HepG2 (cell line): ENCODE data around the gene OPN1SW. TPM values are rescaled to one million over a fixed set of nuclear protein-coding genes. Genes with fewer than 3 reads are reported as not detected.

Source experiments
- ATAC-seq: fragments of 200-7000 bp; cut with Tn5 transposase; 3 replicates; pipeline ENCODE4 v1.9.1; 2020; ENCODE audit warnings: mild to moderate bottlenecking, moderate library complexity
- BruUV-seq: library from RNA; stranded (reverse); fragments of 400-500 nt; replicated peaks from 2 replicates; lab custom pipeline; 2021; lab: Mats Ljungman, UMichigan
- CTCF ChIA-PET: fragments of 300-600 bp; formaldehyde crosslinking; extraction: SDS; loops from one replicate; lab custom pipeline; 2021; ENCODE audit warnings: low total read pairs, inconsistent platforms, low intra/inter-chr PET ratio; lab: Yijun Ruan, JAX
- POLR2A ChIA-PET: fragments of 350-600 bp; sonication (Branson Sonifier 250); formaldehyde crosslinking; loops from one replicate; lab custom pipeline; 2020; ENCODE audit warnings: antibody characterized with exemption, inconsistent platforms; lab: Yijun Ruan, JAX
- DNase-seq: peaks from one replicate; pipeline ENCODE4 v3.0.0-alpha.2; 2015; ENCODE audit warnings: low spot score
- FAIRE-seq: peaks from 3 replicates; lab custom pipeline; 2011; peaks lifted over from hg19 to GRCh38; lab: Jason Lieb, UNC
- H2AFZ ChIP-seq: one replicate; pipeline ENCODE4 v1.6.1; 2011; ENCODE audit warnings: low read length, inconsistent platforms
- H3K27ac ChIP-seq: fragments of 300-600 bp; 3 replicates; pipeline ENCODE4 v1.8.0; 2011; ENCODE audit warnings: mixed run types, mild to moderate bottlenecking, mixed read lengths, low read length, inconsistent platforms; ENCODE audit not compliant: insufficient read depth; ENCODE audit errors: extremely low read length
- H3K27me3 ChIP-seq, 2 experiments: fragments of 200-600 bp in 1 of 2; 2 replicates in 1 of 2; 3 replicates in 1 of 2; pipeline versions ENCODE4 v1.6.0 to v1.8.0; 2011; ENCODE audit warnings: low read length in 2 of 2, mild to moderate bottlenecking in 2 of 2, moderate library complexity in 2 of 2, inconsistent platforms in 1 of 2; ENCODE audit not compliant: insufficient read depth in 2 of 2, control insufficient read depth in 1 of 2
- H3K36me3 ChIP-seq, 2 experiments: fragments of 200-600 bp in 1 of 2; replicated peaks in 1 of 2; 2 replicates in 1 of 2; 3 replicates in 1 of 2; pipeline versions ENCODE4 v1.5.1 to v1.8.0; 2011; ENCODE audit warnings: low read length in 2 of 2, inconsistent platforms in 1 of 2; ENCODE audit not compliant: insufficient read depth in 2 of 2, control insufficient read depth in 1 of 2
- H3K4me1 ChIP-seq: 2 replicates; pipeline ENCODE4 v1.5.1; 2012; ENCODE audit warnings: low read length, inconsistent platforms; ENCODE audit not compliant: insufficient read depth
- H3K4me2 ChIP-seq: 2 replicates; pipeline ENCODE4 v1.6.0; 2011; ENCODE audit warnings: low read depth, low read length, inconsistent platforms
- H3K4me3 ChIP-seq, 3 experiments: fragments of 200-600 bp in 1 of 3; sonication (generic), shearing (Covaris generic) in 1 of 3; replicated peaks in 1 of 3; 2 replicates each; pipeline ENCODE4 v1.5.1; 2011 to 2016; ENCODE audit warnings: low read length in 3 of 3, inconsistent platforms in 2 of 3, low read depth in 2 of 3, mild to moderate bottlenecking in 2 of 3, control low read depth in 1 of 3, mixed read lengths in 1 of 3; ENCODE audit not compliant: insufficient read depth in 1 of 3
- H3K79me2 ChIP-seq: one replicate; pipeline ENCODE4 v1.6.1; 2011; ENCODE audit warnings: low read length, inconsistent platforms; ENCODE audit not compliant: insufficient read depth
- H3K9ac ChIP-seq: 2 replicates; pipeline ENCODE4 v1.6.0; 2011; ENCODE audit warnings: mild to moderate bottlenecking, low read depth, low read length, inconsistent platforms; ENCODE audit not compliant: insufficient read depth
- H3K9me3 ChIP-seq: 2 replicates; pipeline ENCODE4 v1.5.1; 2012; ENCODE audit warnings: mild to moderate bottlenecking, low read length
- H4K20me1 ChIP-seq: 2 replicates; pipeline ENCODE4 v1.6.0; 2011; ENCODE audit warnings: inconsistent platforms, mild to moderate bottlenecking, low read length, moderate library complexity; ENCODE audit not compliant: insufficient read depth
- HDAC6 ChIP-seq: fragments of 200-600 bp; sonication (generic); IDR thresholded peaks from 2 replicates; pipeline ENCODE4 v1.7.0; 2017; ENCODE audit warnings: mild to moderate bottlenecking, antibody characterized with exemption, low read length, low read depth
- MEIS2 ChIP-seq: sonication (generic); formaldehyde crosslinking; IDR thresholded peaks from 2 replicates; pipeline ENCODE4 v1.9.0; 2021; ENCODE audit warnings: mild to moderate bottlenecking, missing genetic modification reagents
- SIN3B ChIP-seq: fragments of 150-350 bp; IDR thresholded peaks from 2 replicates; pipeline ENCODE4 v1.6.1; 2014; ENCODE audit warnings: low read length
- ZNF282 ChIP-seq: fragments of 450-650 bp; IDR thresholded peaks from 2 replicates; pipeline ENCODE4 v1.6.1; 2018; ENCODE audit not compliant: partially characterized antibody
- WGBS: methylation state at CpG from one replicate; pipeline ENCODE4 v1.1.6; 2017; ENCODE audit warnings: low lambda C conversion rate; 5-methylcytosine and 5-hydroxymethylcytosine counted together
- in situ Hi-C: cut with HindIII; loops from 2 replicates; pipeline ENCODE4 v1.10.0; 2017; ENCODE audit warnings: low pct_unique_long_range_greater_than_20kb; ENCODE audit not compliant: extremely low pct_ligation_motif_present
- intact Hi-C: fragments of 100-400 bp; cut with micrococcal nuclease; formaldehyde crosslinking; loops from one replicate; pipeline ENCODE4 v1.10.0; 2022; ENCODE audit not compliant: unreplicated experiment
- polyA plus RNA-seq, 8 experiments: library from polyadenylated mRNA; depleted of rRNA in 3 of 8; stranded (reverse) in 7 of 8; unstranded in 1 of 8; fragments of >200 nt; fragmentation: Illumina TruSeq in 4 of 8; extraction: Trizol in 4 of 8; gene quantifications; 2 replicates each; pipeline versions ENCODE4 v1.2.1 to v1.2.3, GENCODE V29; 2011 to 2016; ENCODE audit warnings: low read depth in 4 of 8, missing spikeins in 1 of 8, mixed read lengths in 1 of 8; ENCODE audit not compliant: insufficient read depth in 1 of 8
- total RNA-seq, 5 experiments: library from RNA; depleted of rRNA; stranded (reverse); fragments of >200 nt; fragmentation: Illumina TruSeq; extraction: Trizol; gene quantifications; 2 replicates each; pipeline ENCODE4 v1.2.3, GENCODE V29; 2016; ENCODE audit warnings: low read depth in 1 of 5

Gene OPN1SW
- total and polyA plus RNA-seq, 2 of the 13 experiments (the other 11 are each of a cell fraction or from before 2014, with no cell fraction given): not detected

DNA sequence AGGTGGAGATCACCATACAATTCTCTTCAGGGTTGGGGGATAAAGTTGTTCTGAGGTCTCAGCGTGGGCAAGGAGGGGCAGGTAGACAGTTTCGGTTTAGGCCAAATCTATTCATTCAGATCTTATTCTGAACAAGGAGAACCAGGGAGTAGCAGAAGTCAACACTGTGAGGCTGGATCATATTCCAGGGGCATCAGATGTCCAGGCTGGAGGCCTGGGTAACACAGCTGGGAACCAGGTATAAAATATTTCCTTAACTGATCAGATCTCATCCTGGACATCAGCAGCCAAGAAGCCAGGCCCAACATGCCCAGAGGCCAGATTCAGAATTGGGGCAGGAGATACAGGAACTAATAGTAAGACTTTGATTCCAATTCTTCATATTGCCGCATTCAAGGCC, 35.4 kb upstream of the OPN1SW start:
- no peak for DNase-seq
- CTCF ChIA-PET: no interaction called here
- H3K4me1 ChIP-seq: no peaks in the 10 kb centered on the region
- H3K27ac ChIP-seq: no peak overlapping the region
- no peak overlapping the region for H3K4me2 ChIP-seq
- intact Hi-C loops: no loop called here
- no peak for TF ChIP-seq ZNF282
- no peak for TF ChIP-seq MEIS2 (CRISPR knock-in tag)
- TF ChIP-seq, all 625 proteins: peak for 0
- ATAC-seq (no peak), FAIRE-seq (no peak)
- POLR2A ChIA-PET: no interaction called here
- Histone ChIP-seq H3K79me2 (no peaks in the 10 kb centered on the region), H2AFZ (no peak overlapping the region), H3K36me3 (no peaks in the 10 kb centered on the region), H3K4me3 (no peak overlapping the region), H3K9me3 (no peaks in the 10 kb centered on the region), H3K9ac (no peak overlapping the region), H3K27me3 (peaks cover 2 to 46% of the 10 kb centered on the region in 2 experiments; a peak in 3 of 5 replicates), H4K20me1 (no peaks in the 10 kb centered on the region; the same call in 1 of the 2 replicates)
- WGBS: 51% methylated on average over 3 of the region's 3 CpGs
- no TSS peak for BruUV-seq
- in situ Hi-C loops: no loop called here

DNA sequence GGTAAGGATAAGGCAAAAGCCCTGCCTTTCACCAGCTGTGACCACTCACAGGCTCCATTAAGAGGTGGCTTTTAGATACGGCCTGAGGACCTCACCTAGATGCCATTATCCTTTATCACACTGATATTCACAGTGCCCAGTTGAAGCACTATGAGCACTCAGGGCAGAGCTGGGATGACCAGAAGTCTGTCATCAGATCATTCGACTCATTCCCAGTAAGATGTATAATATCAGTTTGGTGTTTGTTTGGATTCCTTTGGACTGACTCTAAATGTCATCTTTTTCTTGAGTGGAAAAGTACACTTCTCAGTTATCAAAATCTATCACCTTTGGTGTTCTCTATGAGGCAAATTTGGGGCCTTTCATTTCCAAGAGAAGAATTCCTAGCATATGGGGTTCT, 34.9 kb upstream of the OPN1SW start:
- intact Hi-C loops: no loop called here
- no peak overlapping the region for H3K4me3 ChIP-seq
- H2AFZ ChIP-seq: no peak overlapping the region
- H3K4me2 ChIP-seq: no peak overlapping the region
- no peak overlapping the region for H3K27ac ChIP-seq
- DNase-seq (no peak), ATAC-seq (no peak), FAIRE-seq (no peak)
- POLR2A ChIA-PET: no interaction called here
- CTCF ChIA-PET: no interaction called here
- H3K36me3 ChIP-seq: no peaks in the 10 kb centered on the region
- no peak overlapping the region for H3K9ac ChIP-seq
- H3K79me2 ChIP-seq: no peaks in the 10 kb centered on the region
- 31% methylated on average over 2 of the region's 2 CpGs for WGBS
- no peaks in the 10 kb centered on the region for H3K4me1 ChIP-seq
- H4K20me1 ChIP-seq: no peaks in the 10 kb centered on the region; the same call in 1 of the 2 replicates
- no TSS peak for BruUV-seq
- peaks cover 2 to 43% of the 10 kb centered on the region in 2 experiments; a peak in 3 of 5 replicates for H3K27me3 ChIP-seq
- H3K9me3 ChIP-seq: no peaks in the 10 kb centered on the region
- in situ Hi-C loops: no loop called here
- TF ChIP-seq HDAC6 (no peak), SIN3B (no peak)
